Effector memory CD4-positive, alpha-beta T cell (primary cell): Measurements from ENCODE around the gene TMEM219.

Experiments used
- DNase-seq, 3 donors: peaks; one replicate each; pipeline ENCODE4 v3.0.0-alpha.2; 2020
- H3K27ac ChIP-seq: 2 replicates; pipeline ENCODE4 v1.7.0; 2013; ENCODE audit warnings: mild to moderate bottlenecking, low read length, moderate library complexity; ENCODE audit not compliant: insufficient read depth, poor library complexity, severe bottlenecking
- H3K27me3 ChIP-seq: replicated peaks from 2 replicates; pipeline ENCODE4 v1.7.0; 2013; ENCODE audit warnings: mild to moderate bottlenecking, low read length; ENCODE audit not compliant: insufficient read depth, control insufficient read depth, poor library complexity, severe bottlenecking
- H3K36me3 ChIP-seq: 2 replicates; pipeline ENCODE4 v1.7.0; 2013; ENCODE audit warnings: mild to moderate bottlenecking, low read length, moderate library complexity; ENCODE audit not compliant: control insufficient read depth, insufficient read depth
- H3K4me1 ChIP-seq: 2 replicates; pipeline ENCODE4 v1.7.0; 2013; ENCODE audit warnings: low read length, mild to moderate bottlenecking; ENCODE audit not compliant: control insufficient read depth, insufficient read depth, poor library complexity, severe bottlenecking
- H3K4me3 ChIP-seq: 2 replicates; pipeline ENCODE4 v1.7.0; 2013; ENCODE audit warnings: low read length, low read depth, mild to moderate bottlenecking; ENCODE audit not compliant: insufficient read depth, poor library complexity, severe bottlenecking
- H3K9me3 ChIP-seq: 2 replicates; pipeline ENCODE4 v1.7.0; 2013; ENCODE audit warnings: mild to moderate bottlenecking, low read length, moderate library complexity; ENCODE audit not compliant: control insufficient read depth

TMEM219 gene

GRCh38 chr16:29989111-29989858 is 27.4 kb downstream of the TMEM219 start:
- H3K27me3 ChIP-seq, result no peaks in the 10 kb centered on the region
- H3K4me3 ChIP-seq, result no peak overlapping the region
- no peaks in the 10 kb centered on the region for H3K4me1 ChIP-seq
- peaks cover 83% of the 10 kb centered on the region for H3K36me3 ChIP-seq
- H3K27ac ChIP-seq, result no peak overlapping the region
- H3K9me3 ChIP-seq, result no peaks in the 10 kb centered on the region
- no peak for DNase-seq

GRCh38 chr16:29990034-29990433 is 28.2 kb downstream of the TMEM219 start:
- no peaks in the 10 kb centered on the region for H3K9me3 ChIP-seq
- no peak overlapping the region for H3K4me3 ChIP-seq
- peaks cover 75% of the 10 kb centered on the region for H3K36me3 ChIP-seq
- no peak overlapping the region for H3K27ac ChIP-seq
- no peak for DNase-seq
- H3K4me1 ChIP-seq, result peaks cover 7% of the 10 kb centered on the region
- H3K27me3 ChIP-seq, result no peaks in the 10 kb centered on the region

- no peak overlapping the region for H3K27ac ChIP-seq
- peaks cover 69% of the 10 kb centered on the region for H3K36me3 ChIP-seq
- H3K27me3 ChIP-seq, result no peaks in the 10 kb centered on the region
- no peak overlapping the region for H3K4me3 ChIP-seq
- peaks cover 9% of the 10 kb centered on the region for H3K4me1 ChIP-seq
- H3K9me3 ChIP-seq, result no peaks in the 10 kb centered on the region
- no peak for DNase-seq
Measured at GRCh38 chr16:29990883-29991570, 29.1 kb downstream of the TMEM219 start.

GRCh38 chr16:29991571-29991904 is 29.7 kb downstream of the TMEM219 start:
- no peak overlapping the region for H3K27ac ChIP-seq
- H3K4me3 ChIP-seq, result no peak overlapping the region
- peaks cover 11% of the 10 kb centered on the region for H3K4me1 ChIP-seq
- peaks cover 64% of the 10 kb centered on the region for H3K36me3 ChIP-seq
- DNase-seq, result no peak
- no peaks in the 10 kb centered on the region for H3K9me3 ChIP-seq
- no peaks in the 10 kb centered on the region for H3K27me3 ChIP-seq

- H3K9me3 ChIP-seq, result no peaks in the 10 kb centered on the region
- H3K4me3 ChIP-seq, result no peak overlapping the region
- no peaks in the 10 kb centered on the region for H3K27me3 ChIP-seq
- no peak overlapping the region for H3K27ac ChIP-seq
- peaks cover 55% of the 10 kb centered on the region for H3K36me3 ChIP-seq
- peaks cover 17% of the 10 kb centered on the region for H3K4me1 ChIP-seq
- no peak for DNase-seq
Measured at GRCh38 chr16:29992344-29992967, 30.6 kb downstream of the TMEM219 start.

- Histone ChIP-seq H3K9me3 (no peaks in the 10 kb centered on the region), H3K4me1 (peaks cover 17% of the 10 kb centered on the region), H3K27me3 (no peaks in the 10 kb centered on the region), H3K36me3 (peaks cover 47% of the 10 kb centered on the region), H3K27ac (no peak overlapping the region), H3K4me3 (no peak overlapping the region)
- no peak for DNase-seq
Measured at GRCh38 chr16:29993191-29993902, 31.5 kb downstream of the TMEM219 start.

GRCh38 chr16:29993903-29994599 is 32.2 kb downstream of the TMEM219 start:
- peak overlapping the region; percentile 96 for H3K4me3 ChIP-seq
- H3K27me3 ChIP-seq, result no peaks in the 10 kb centered on the region
- peaks cover 17% of the 10 kb centered on the region for H3K4me1 ChIP-seq
- H3K27ac ChIP-seq, result peak overlapping the region; percentile 99
- peaks cover 42% of the 10 kb centered on the region for H3K36me3 ChIP-seq
- H3K9me3 ChIP-seq, result no peaks in the 10 kb centered on the region
- DNase-seq, result no peak

GRCh38 chr16:29994600-29995323 is 32.9 kb downstream of the TMEM219 start:
- peak overlapping the region; percentile 96 for H3K4me3 ChIP-seq
- peaks cover 17% of the 10 kb centered on the region for H3K4me1 ChIP-seq
- H3K36me3 ChIP-seq, result peaks cover 38% of the 10 kb centered on the region
- DNase-seq, result peak in 1 of 3 donors; percentile 53
- H3K9me3 ChIP-seq, result no peaks in the 10 kb centered on the region
- H3K27ac ChIP-seq, result peak overlapping the region; percentile 99
- H3K27me3 ChIP-seq, result no peaks in the 10 kb centered on the region

GRCh38 chr16:29995324-29995910 is 33.5 kb downstream of the TMEM219 start, which contains the start of gene HIRIP3:
Gene HIRIP3, minus strand, starts transcription at chr16:29995617. Its CDS starts 12 bp downstream, at chr16:29995605.
- Histone ChIP-seq H3K27ac (peak within 1 kb of the TSS; percentile 99), H3K4me1 (peaks cover 17% of the 10 kb centered on the region), H3K4me3 (peak within 1 kb of the TSS; percentile 96), H3K27me3 (no peaks in the 10 kb centered on the region), H3K9me3 (no peaks in the 10 kb centered on the region), H3K36me3 (peaks cover 40% of the 10 kb centered on the region)
- peak; percentile 74 to 84 (median 78) for DNase-seq
